HG03025 (cell line): Measurements from ENCODE around the gene PDIA6.

ENCODE experiments used
- ATAC-seq: cut with Tn5 transposase; IDR thresholded peaks from one replicate; pipeline ENCODE4 v1.9.1; 2021; ENCODE audit warnings: mild to moderate bottlenecking, moderate library complexity; ENCODE audit not compliant: unreplicated experiment, low FRiP score

Gene PDIA6

GRCh38 chr2:10765914-10766313 lies 46.7 kb downstream of the PDIA6 start:
- no peak for ATAC-seq

- no peak for ATAC-seq
These were observed 47.1 kb downstream of the PDIA6 start for GRCh38 chr2:10765461-10765860.

GRCh38 chr2:10764896-10765295 lies 47.7 kb downstream of the PDIA6 start:
- no peak for ATAC-seq

- ATAC-seq: no peak
These were observed 48.3 kb downstream of the PDIA6 start for GRCh38 chr2:10764096-10764785.

- no peak for ATAC-seq
These were observed 49.2 kb downstream of the PDIA6 start for GRCh38 chr2:10763461-10763800.

- no peak for ATAC-seq
These were observed 49.7 kb downstream of the PDIA6 start for GRCh38 chr2:10762651-10763460.

GRCh38 chr2:10761591-10761990 lies 51.0 kb downstream of the PDIA6 start:
- ATAC-seq: no peak

GRCh38 chr2:10760794-10761504 lies 51.6 kb downstream of the PDIA6 start:
- no peak for ATAC-seq

GRCh38 chr2:10759151-10759714 lies 53.4 kb downstream of the PDIA6 start:
- ATAC-seq: no peak

- ATAC-seq: no peak
These were observed 54.7 kb downstream of the PDIA6 start for GRCh38 chr2:10757814-10758286.

- ATAC-seq: no peak
These were observed 57.0 kb downstream of the PDIA6 start for GRCh38 chr2:10755621-10756020.

- no peak for ATAC-seq
These were observed 58.7 kb downstream of the PDIA6 start for GRCh38 chr2:10753876-10754275.

GRCh38 chr2:10753156-10753555 lies 59.4 kb downstream of the PDIA6 start:
- ATAC-seq: no peak

- no peak for ATAC-seq
These were observed 60.3 kb downstream of the PDIA6 start for GRCh38 chr2:10752236-10752635.

GRCh38 chr2:10750610-10751009 lies 62.0 kb downstream of the PDIA6 start:
- no peak for ATAC-seq

GRCh38 chr2:10742666-10743065 lies 69.9 kb downstream of the PDIA6 start:
- ATAC-seq: no peak

- ATAC-seq: no peak
These were observed 71.4 kb downstream of the PDIA6 start for GRCh38 chr2:10741139-10741538.

GRCh38 chr2:10740226-10740625 lies 72.4 kb downstream of the PDIA6 start:
- ATAC-seq: no peak

GRCh38 chr2:10738192-10738591 lies 74.4 kb downstream of the PDIA6 start:
- ATAC-seq: no peak

- ATAC-seq: no peak
These were observed 78.6 kb downstream of the PDIA6 start for GRCh38 chr2:10733980-10734379.

GRCh38 chr2:10733566-10733925 lies 79.0 kb downstream of the PDIA6 start:
- no peak for ATAC-seq
